Smooth muscle cell (in vitro differentiated cells): ENCODE data around the gene FLNB. TPM values are rescaled to one million over a fixed set of nuclear protein-coding genes. Genes with fewer than 3 reads are reported as not detected.

Source experiments
- DNase-seq: peaks from one replicate; lab custom pipeline; 2025; ENCODE audit not compliant: unreplicated experiment; lab: John Stamatoyannopoulos, UW
- H2AFZ ChIP-seq: fragments of 200-600 bp; sonication (generic); 2 replicates; pipeline ENCODE4 v1.6.0; 2016; ENCODE audit warnings: antibody characterized with exemption, low read depth, mild to moderate bottlenecking
- H3F3A ChIP-seq: fragments of 200-600 bp; sonication (generic); 2 replicates; pipeline ENCODE4 v1.6.0; 2017; ENCODE audit warnings: antibody characterized with exemption, low read depth
- H3K27ac ChIP-seq: fragments of 200-600 bp; sonication (generic); 2 replicates; pipeline ENCODE4 v1.5.1; 2016; ENCODE audit warnings: low read depth, mild to moderate bottlenecking
- H3K27me3 ChIP-seq: fragments of 200-600 bp; sonication (generic); 2 replicates; pipeline ENCODE4 v1.6.1; 2016; ENCODE audit warnings: low read depth, mild to moderate bottlenecking
- H3K36me3 ChIP-seq: fragments of 200-600 bp; sonication (generic); 2 replicates; pipeline ENCODE4 v1.5.1; 2016; ENCODE audit warnings: low read depth
- H3K4me1 ChIP-seq: fragments of 200-600 bp; sonication (generic); 2 replicates; pipeline ENCODE4 v1.5.1; 2016; ENCODE audit warnings: low read depth
- H3K4me2 ChIP-seq: fragments of 200-600 bp; sonication (generic); 2 replicates; pipeline ENCODE4 v1.6.0; 2016; ENCODE audit warnings: mild to moderate bottlenecking
- H3K4me3 ChIP-seq: fragments of 200-600 bp; sonication (generic); 2 replicates; pipeline ENCODE4 v1.5.1; 2016; ENCODE audit warnings: mild to moderate bottlenecking
- H3K79me2 ChIP-seq: fragments of 200-600 bp; sonication (generic); 2 replicates; pipeline ENCODE4 v1.6.0; 2016; ENCODE audit warnings: low read depth, mild to moderate bottlenecking
- H3K9ac ChIP-seq: fragments of 200-600 bp; sonication (generic); 2 replicates; pipeline ENCODE4 v1.6.0; 2016; ENCODE audit warnings: low read depth
- H3K9me3 ChIP-seq: fragments of 200-600 bp; sonication (generic); replicated peaks from 2 replicates; pipeline ENCODE4 v1.5.1; 2016; ENCODE audit warnings: low read depth
- H4K20me1 ChIP-seq: fragments of 200-600 bp; sonication (generic); 2 replicates; pipeline ENCODE4 v1.6.0; 2016; ENCODE audit warnings: low read depth
- WGBS: methylation state at CpG from one replicate; pipeline ENCODE4 v1.1.7; 2016; ENCODE audit warnings: low lambda C conversion rate; 5-methylcytosine and 5-hydroxymethylcytosine counted together
- polyA plus RNA-seq: library from polyadenylated mRNA; unstranded; fragments of >200 nt; fragmentation: Nextera tagmentation; extraction: Ambion mirVana; gene quantifications from 2 replicates; pipeline ENCODE4 v1.2.1, GENCODE V29; 2016
- total RNA-seq: library from RNA; depleted of rRNA; stranded (reverse); fragments of >200 nt; gene quantifications from 2 replicates; pipeline ENCODE4 v1.2.3, GENCODE V29; 2014
- TF ChIP-seq, protein P1 (sequence below): fragments of 200-600 bp; sonication (generic); IDR thresholded peaks from 2 replicates; pipeline ENCODE4 v1.5.1; 2017; ENCODE audit warnings: borderline replicate concordance, mild to moderate bottlenecking, antibody characterized with exemption; ENCODE audit not compliant: insufficient read depth, poor library complexity, severe bottlenecking

The FLNB gene
- total and polyA plus RNA-seq, 2 experiments from 2014 or later: 52.7 to 145 TPM

GRCh38 chr3:58191361-58191991, 183.3 kb downstream of the FLNB start:
- Histone ChIP-seq H3K27ac (no peak overlapping the region), H3K4me1 (no peaks in the 10 kb centered on the region), H4K20me1 (no peaks in the 10 kb centered on the region), H3K36me3 (no peaks in the 10 kb centered on the region), H3F3A (no peaks in the 10 kb centered on the region), H3K9me3 (no peaks in the 10 kb centered on the region), H3K4me2 (no peak overlapping the region), H3K9ac (no peak overlapping the region), H3K79me2 (no peaks in the 10 kb centered on the region), H3K27me3 (no peaks in the 10 kb centered on the region), H2AFZ (no peak overlapping the region), H3K4me3 (no peak overlapping the region)
- WGBS: 89% methylated on average over 10 of the region's 10 CpGs
- DNase-seq: no peak
- TF ChIP-seq, protein P1, sequence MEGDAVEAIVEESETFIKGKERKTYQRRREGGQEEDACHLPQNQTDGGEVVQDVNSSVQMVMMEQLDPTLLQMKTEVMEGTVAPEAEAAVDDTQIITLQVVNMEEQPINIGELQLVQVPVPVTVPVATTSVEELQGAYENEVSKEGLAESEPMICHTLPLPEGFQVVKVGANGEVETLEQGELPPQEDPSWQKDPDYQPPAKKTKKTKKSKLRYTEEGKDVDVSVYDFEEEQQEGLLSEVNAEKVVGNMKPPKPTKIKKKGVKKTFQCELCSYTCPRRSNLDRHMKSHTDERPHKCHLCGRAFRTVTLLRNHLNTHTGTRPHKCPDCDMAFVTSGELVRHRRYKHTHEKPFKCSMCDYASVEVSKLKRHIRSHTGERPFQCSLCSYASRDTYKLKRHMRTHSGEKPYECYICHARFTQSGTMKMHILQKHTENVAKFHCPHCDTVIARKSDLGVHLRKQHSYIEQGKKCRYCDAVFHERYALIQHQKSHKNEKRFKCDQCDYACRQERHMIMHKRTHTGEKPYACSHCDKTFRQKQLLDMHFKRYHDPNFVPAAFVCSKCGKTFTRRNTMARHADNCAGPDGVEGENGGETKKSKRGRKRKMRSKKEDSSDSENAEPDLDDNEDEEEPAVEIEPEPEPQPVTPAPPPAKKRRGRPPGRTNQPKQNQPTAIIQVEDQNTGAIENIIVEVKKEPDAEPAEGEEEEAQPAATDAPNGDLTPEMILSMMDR: no peak

DNA sequence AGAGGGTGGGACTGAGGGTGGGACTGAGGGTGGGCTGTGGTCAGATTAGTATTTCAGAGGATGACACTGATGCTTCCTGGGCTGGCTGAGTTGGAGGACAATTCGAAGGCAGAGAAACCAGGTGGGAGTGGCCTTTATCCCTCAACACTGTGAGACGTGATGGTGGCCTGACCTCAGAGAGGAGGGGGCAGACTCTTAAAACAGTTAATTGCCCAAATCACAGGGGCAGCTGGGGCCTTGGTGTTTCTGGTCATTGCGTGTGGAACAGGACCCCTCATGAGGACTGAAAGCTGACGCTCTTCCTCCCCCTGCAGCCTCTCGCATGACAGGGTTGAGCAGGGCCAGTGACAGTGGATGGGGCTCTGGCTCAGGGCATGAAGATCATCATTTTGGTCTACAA, 183.8 kb downstream of the FLNB start:
- no peak for DNase-seq
- TF ChIP-seq, protein P1: no peak
- WGBS: 75% methylated on average over 5 of the region's 5 CpGs

GRCh38 chr3:58193682-58194407, 185.6 kb downstream of the FLNB start:
- no peaks in the 10 kb centered on the region for H3K27me3 ChIP-seq
- no peaks in the 10 kb centered on the region for H3K4me1 ChIP-seq
- H3K79me2 ChIP-seq: no peaks in the 10 kb centered on the region
- no peak overlapping the region for H2AFZ ChIP-seq
- H3K4me2 ChIP-seq: no peak overlapping the region
- no peak for DNase-seq
- H3K9me3 ChIP-seq: no peaks in the 10 kb centered on the region
- no peaks in the 10 kb centered on the region for H4K20me1 ChIP-seq
- no peak overlapping the region for H3K9ac ChIP-seq
- no peaks in the 10 kb centered on the region for H3K36me3 ChIP-seq
- TF ChIP-seq, protein P1: no peak
- H3K27ac ChIP-seq: no peak overlapping the region
- no peak overlapping the region for H3K4me3 ChIP-seq
- WGBS: 91% methylated on average over 12 of the region's 12 CpGs
- no peaks in the 10 kb centered on the region for H3F3A ChIP-seq

More for the DNA sequence above, 183.8 kb downstream of the FLNB start:
- Histone ChIP-seq H3K36me3 (no peaks in the 10 kb centered on the region), H3K9me3 (no peaks in the 10 kb centered on the region), H4K20me1 (no peaks in the 10 kb centered on the region), H3K4me3 (no peak overlapping the region), H3F3A (no peaks in the 10 kb centered on the region), H2AFZ (no peak overlapping the region), H3K79me2 (no peaks in the 10 kb centered on the region), H3K27ac (no peak overlapping the region), H3K4me2 (no peak overlapping the region), H3K9ac (no peak overlapping the region), H3K27me3 (no peaks in the 10 kb centered on the region), H3K4me1 (no peaks in the 10 kb centered on the region)

- DNase-seq: no peak
Observed at GRCh38 chr3:58197588-58197987, 189.4 kb downstream of the FLNB start.

More at GRCh38 chr3:58197588-58197987, 189.4 kb downstream of the FLNB start:
- Histone ChIP-seq H3K4me3 (no peak overlapping the region), H3K4me2 (no peak overlapping the region), H3K9me3 (no peaks in the 10 kb centered on the region), H3K36me3 (no peaks in the 10 kb centered on the region), H3K9ac (no peak overlapping the region), H2AFZ (no peak overlapping the region), H3F3A (no peaks in the 10 kb centered on the region), H3K27me3 (no peaks in the 10 kb centered on the region), H3K79me2 (no peaks in the 10 kb centered on the region), H3K27ac (no peak overlapping the region), H3K4me1 (no peaks in the 10 kb centered on the region), H4K20me1 (no peaks in the 10 kb centered on the region)
- WGBS: 92% methylated on average over 10 of the region's 10 CpGs
- TF ChIP-seq, protein P1: no peak
